GM21619 (cell line): ENCODE results near the gene EIF3I.
A peak's percentile ranks its signal among the peaks of the same experiment; 100 is the strongest.
"Not testable (repeated sequence)": the region's sequence is repeated elsewhere in the genome, so short reads cannot be mapped to it uniquely, and the experiment has no call there.

Experiments
- ATAC-seq: cut with Tn5 transposase; IDR thresholded peaks from one replicate; pipeline ENCODE4 v1.9.1; 2021; ENCODE audit not compliant: unreplicated experiment

The EIF3I gene

GRCh38 chr1:32231843-32232432 lies 9.7 kb downstream of the EIF3I start:
- no peak for ATAC-seq

- ATAC-seq: no peak
Measured at GRCh38 chr1:32232558-32233304, 10.5 kb downstream of the EIF3I start.

GRCh38 chr1:32234792-32235191 lies 12.6 kb downstream of the EIF3I start:
- ATAC-seq: no peak

- ATAC-seq: no peak
Measured at GRCh38 chr1:32239337-32239736, 17.1 kb downstream of the EIF3I start.

- no peak for ATAC-seq
Measured at GRCh38 chr1:32239790-32240139, 17.6 kb downstream of the EIF3I start.

- ATAC-seq: peak; percentile 45
Measured at GRCh38 chr1:32240140-32240951, 18.1 kb downstream of the EIF3I start.

GRCh38 chr1:32241001-32241763 lies 19.0 kb downstream of the EIF3I start:
- ATAC-seq: peak; percentile 45

- ATAC-seq: no peak
Measured at GRCh38 chr1:32242341-32242851, 20.2 kb downstream of the EIF3I start.

- ATAC-seq: no peak
Measured at GRCh38 chr1:32246888-32247273, 24.7 kb downstream of the EIF3I start, which contains the start of gene FAM167B. FAM167B (plus strand) TSS chr1:32247222; CDS start chr1:32247422, 200 bp downstream.

GRCh38 chr1:32247452-32247851 lies 25.2 kb downstream of the EIF3I start:
- ATAC-seq: no peak

- no peak for ATAC-seq
Measured at GRCh38 chr1:32247983-32248889, 26.0 kb downstream of the EIF3I start.

GRCh38 chr1:32249831-32250525 lies 27.8 kb downstream of the EIF3I start:
- ATAC-seq: peak; percentile 44

GRCh38 chr1:32250893-32251716 lies 28.9 kb downstream of the EIF3I start, which contains the start of gene LCK:
LCK (plus strand) TSS chr1:32251265; CDS start chr1:32274330, 23,065 bp downstream.
- peak; percentile 26 for ATAC-seq

GRCh38 chr1:32255072-32256071 lies 33.2 kb downstream of the EIF3I start:
- ATAC-seq: no peak

GRCh38 chr1:32256473-32257226 lies 34.4 kb downstream of the EIF3I start:
- ATAC-seq: no peak

GRCh38 chr1:32257227-32257508 lies 35.0 kb downstream of the EIF3I start:
- ATAC-seq: no peak

GRCh38 chr1:32263236-32263593 lies 41.0 kb downstream of the EIF3I start:
- not testable (repeated sequence) for ATAC-seq
